Panc1 (cell line): ENCODE data around the gene ZG16B. TPM values are rescaled to one million over a fixed set of nuclear protein-coding genes. Genes with fewer than 3 reads are reported as not detected.

Experiments used
- ATAC-seq: fragments of 200-7000 bp; cut with Tn5 transposase; 2 replicates; pipeline ENCODE4 v1.9.1; 2020; ENCODE audit warnings: mild to moderate bottlenecking, moderate library complexity
- BruUV-seq: library from RNA; stranded (reverse); fragments of 400-500 nt; replicated peaks from 2 replicates; lab custom pipeline; 2021; lab: Mats Ljungman, UMichigan
- CTCF ChIA-PET: fragments of 300-600 bp; sonication (Branson Sonifier 250); formaldehyde crosslinking; loops from one replicate; lab custom pipeline; 2022; ENCODE audit warnings: antibody characterized with exemption; lab: Charles Lee
- POLR2A ChIA-PET: fragments of 300-600 bp; sonication (Branson Sonifier 250); formaldehyde crosslinking; loops from one replicate; lab custom pipeline; 2022; ENCODE audit warnings: antibody characterized with exemption; lab: Charles Lee
- DNase-seq: peaks from one replicate; pipeline ENCODE4 v3.0.0-alpha.2; 2010; ENCODE audit warnings: low read depth, low spot score
- H3K27ac ChIP-seq: 2 replicates; pipeline ENCODE4 v1.5.1; 2011; ENCODE audit warnings: mild to moderate bottlenecking, low read length, inconsistent platforms
- H3K27me3 ChIP-seq: fragments of 200-500 bp; sonication (Bioruptor generic); 2 replicates; pipeline ENCODE4 v1.6.0; 2014; ENCODE audit warnings: low read length, inconsistent platforms; ENCODE audit not compliant: control insufficient read depth, insufficient read depth
- H3K36me3 ChIP-seq: fragments of 200-500 bp; sonication (Bioruptor generic); 2 replicates; pipeline ENCODE4 v1.5.1; 2014; ENCODE audit warnings: inconsistent platforms, mild to moderate bottlenecking, low read length, moderate library complexity; ENCODE audit not compliant: control insufficient read depth, insufficient read depth
- H3K4me1 ChIP-seq: 2 replicates; pipeline ENCODE4 v1.5.1; 2011; ENCODE audit warnings: inconsistent platforms, mild to moderate bottlenecking, low read length, moderate library complexity; ENCODE audit not compliant: control insufficient read depth, insufficient read depth
- H3K4me3 ChIP-seq, 2 experiments: 2 replicates each; pipeline ENCODE4 v1.5.1; 2011 to 2012; ENCODE audit warnings: low read depth in 2 of 2, low read length in 2 of 2, mild to moderate bottlenecking in 2 of 2, inconsistent platforms in 1 of 2, moderate library complexity in 1 of 2
- H3K9me3 ChIP-seq: fragments of 200-500 bp; sonication (Bioruptor generic); 2 replicates; pipeline ENCODE4 v1.5.1; 2014; ENCODE audit warnings: low read depth, mild to moderate bottlenecking, inconsistent platforms, low read length, moderate library complexity; ENCODE audit not compliant: control insufficient read depth, insufficient read depth
- POLR2AphosphoS5 ChIP-seq: IDR thresholded peaks from 2 replicates; pipeline ENCODE4 v1.6.1; 2012; ENCODE audit warnings: mild to moderate bottlenecking, low read depth, low read length, moderate library complexity
- TCF7L2 ChIP-seq: IDR thresholded peaks from 2 replicates; pipeline ENCODE4 v1.6.1; 2011; ENCODE audit warnings: mild to moderate bottlenecking, low read depth, low read length, inconsistent platforms
- in situ Hi-C: cut with HindIII; loops from 2 replicates; pipeline ENCODE4 v1.10.0; 2016; ENCODE audit warnings: low sequenced_read_pairs, low pct_unique_long_range_greater_than_20kb
- intact Hi-C: fragments of 100-400 bp; cut with micrococcal nuclease; formaldehyde crosslinking; loops from one replicate; pipeline ENCODE4 v1.10.0; 2022; ENCODE audit not compliant: unreplicated experiment
- total RNA-seq: library from RNA; stranded (reverse); gene quantifications from one replicate; pipeline ENCODE4 v1.2.1, GENCODE V29; 2021; ENCODE audit not compliant: unreplicated experiment
- TF ChIP-seq, protein P1 (sequence below), 2 experiments: IDR thresholded peaks; 2 replicates each; pipeline ENCODE4 v1.6.1; 2011 to 2012; ENCODE audit warnings: low read depth in 2 of 2, control low read depth in 1 of 2, low read length in 1 of 2, mild to moderate bottlenecking in 1 of 2, moderate library complexity in 1 of 2; ENCODE audit not compliant: insufficient read depth in 1 of 2
- TF ChIP-seq, protein P2 (sequence below): fragments of 450-650 bp; IDR thresholded peaks from 2 replicates; pipeline ENCODE4 v1.5.1; 2017; ENCODE audit warnings: mild to moderate bottlenecking

ZG16B gene
- total RNA-seq, 1 experiment from 2014 or later: 9.1 TPM

DNA sequence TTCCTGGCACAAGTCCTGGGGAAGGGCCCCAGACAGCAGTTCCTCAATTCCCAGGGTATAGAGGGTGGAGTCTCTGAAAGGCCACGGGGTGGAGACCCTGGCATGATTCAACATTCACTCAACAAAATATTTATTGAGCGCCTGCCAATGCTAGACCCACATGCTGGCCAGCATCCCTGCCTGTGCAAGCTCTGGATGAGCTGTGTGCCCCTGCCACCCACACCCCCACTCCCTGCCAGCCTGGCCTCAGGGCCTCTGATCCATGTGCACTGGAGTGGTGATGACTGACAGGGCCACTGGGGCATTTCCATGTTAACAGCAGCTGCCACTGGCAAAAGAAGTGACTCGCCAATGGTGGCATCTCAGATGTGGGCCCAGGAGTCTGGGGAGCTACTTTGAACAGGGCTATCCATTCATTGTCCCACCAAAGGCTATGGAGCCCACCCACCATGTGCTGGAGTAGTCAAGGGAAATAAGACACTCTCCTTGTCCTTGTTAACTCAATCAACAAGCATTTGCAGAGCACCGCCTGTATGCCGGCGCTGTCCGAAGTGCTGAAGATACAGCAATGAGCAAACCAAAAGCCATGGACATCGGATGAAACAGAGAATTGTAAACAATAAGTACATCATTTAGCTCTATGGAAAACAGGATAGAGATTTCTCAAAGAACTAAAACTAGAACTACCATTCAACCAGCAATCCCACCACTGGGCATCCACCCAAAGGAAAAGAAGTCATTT is 30.9 kb downstream of the ZG16B start:
- intact Hi-C loops: no loop called here
- no peak overlapping the region for H3K27ac ChIP-seq
- POLR2A ChIA-PET: no interaction called here

DNA sequence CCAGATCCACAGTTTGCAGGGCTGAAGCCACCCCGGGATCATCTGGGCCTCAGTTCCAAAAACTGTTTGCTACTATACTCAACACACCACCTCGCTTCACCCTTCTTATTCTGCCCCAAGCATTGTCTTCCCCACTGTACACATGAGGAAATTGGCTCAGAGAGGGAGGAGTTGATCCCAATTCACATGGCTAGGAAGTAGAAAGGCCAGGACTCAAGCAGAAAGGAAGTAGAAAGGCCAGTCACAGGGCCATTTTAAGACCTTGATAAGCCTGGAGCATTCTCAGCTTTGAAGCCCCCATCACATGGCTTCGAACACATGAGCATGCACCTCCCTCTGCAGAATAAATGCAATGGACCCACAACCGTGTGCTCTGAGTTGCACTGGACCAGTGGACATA is 35.5 kb downstream of the ZG16B start:
- Histone ChIP-seq H3K9me3 (peaks cover 5% of the 10 kb centered on the region), H3K27ac (peak overlapping the region; percentile 60), H3K4me1 (peaks cover 12% of the 10 kb centered on the region), H3K36me3 (no peaks in the 10 kb centered on the region), H3K27me3 (no peaks in the 10 kb centered on the region), H3K4me3 (no peak overlapping the region)
- intact Hi-C loops: no loop called here
- TF ChIP-seq, protein P1, sequence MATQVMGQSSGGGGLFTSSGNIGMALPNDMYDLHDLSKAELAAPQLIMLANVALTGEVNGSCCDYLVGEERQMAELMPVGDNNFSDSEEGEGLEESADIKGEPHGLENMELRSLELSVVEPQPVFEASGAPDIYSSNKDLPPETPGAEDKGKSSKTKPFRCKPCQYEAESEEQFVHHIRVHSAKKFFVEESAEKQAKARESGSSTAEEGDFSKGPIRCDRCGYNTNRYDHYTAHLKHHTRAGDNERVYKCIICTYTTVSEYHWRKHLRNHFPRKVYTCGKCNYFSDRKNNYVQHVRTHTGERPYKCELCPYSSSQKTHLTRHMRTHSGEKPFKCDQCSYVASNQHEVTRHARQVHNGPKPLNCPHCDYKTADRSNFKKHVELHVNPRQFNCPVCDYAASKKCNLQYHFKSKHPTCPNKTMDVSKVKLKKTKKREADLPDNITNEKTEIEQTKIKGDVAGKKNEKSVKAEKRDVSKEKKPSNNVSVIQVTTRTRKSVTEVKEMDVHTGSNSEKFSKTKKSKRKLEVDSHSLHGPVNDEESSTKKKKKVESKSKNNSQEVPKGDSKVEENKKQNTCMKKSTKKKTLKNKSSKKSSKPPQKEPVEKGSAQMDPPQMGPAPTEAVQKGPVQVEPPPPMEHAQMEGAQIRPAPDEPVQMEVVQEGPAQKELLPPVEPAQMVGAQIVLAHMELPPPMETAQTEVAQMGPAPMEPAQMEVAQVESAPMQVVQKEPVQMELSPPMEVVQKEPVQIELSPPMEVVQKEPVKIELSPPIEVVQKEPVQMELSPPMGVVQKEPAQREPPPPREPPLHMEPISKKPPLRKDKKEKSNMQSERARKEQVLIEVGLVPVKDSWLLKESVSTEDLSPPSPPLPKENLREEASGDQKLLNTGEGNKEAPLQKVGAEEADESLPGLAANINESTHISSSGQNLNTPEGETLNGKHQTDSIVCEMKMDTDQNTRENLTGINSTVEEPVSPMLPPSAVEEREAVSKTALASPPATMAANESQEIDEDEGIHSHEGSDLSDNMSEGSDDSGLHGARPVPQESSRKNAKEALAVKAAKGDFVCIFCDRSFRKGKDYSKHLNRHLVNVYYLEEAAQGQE (IDR thresholded peaks at IDR 0.05; ENCODE audit: insufficient read depth in 1 of 2, low read depth in 2 of 2, low read length in 1 of 2): no peak
- TF ChIP-seq POLR2AphosphoS5: no peak
- no peak for TF ChIP-seq TCF7L2
- TF ChIP-seq, protein P2, sequence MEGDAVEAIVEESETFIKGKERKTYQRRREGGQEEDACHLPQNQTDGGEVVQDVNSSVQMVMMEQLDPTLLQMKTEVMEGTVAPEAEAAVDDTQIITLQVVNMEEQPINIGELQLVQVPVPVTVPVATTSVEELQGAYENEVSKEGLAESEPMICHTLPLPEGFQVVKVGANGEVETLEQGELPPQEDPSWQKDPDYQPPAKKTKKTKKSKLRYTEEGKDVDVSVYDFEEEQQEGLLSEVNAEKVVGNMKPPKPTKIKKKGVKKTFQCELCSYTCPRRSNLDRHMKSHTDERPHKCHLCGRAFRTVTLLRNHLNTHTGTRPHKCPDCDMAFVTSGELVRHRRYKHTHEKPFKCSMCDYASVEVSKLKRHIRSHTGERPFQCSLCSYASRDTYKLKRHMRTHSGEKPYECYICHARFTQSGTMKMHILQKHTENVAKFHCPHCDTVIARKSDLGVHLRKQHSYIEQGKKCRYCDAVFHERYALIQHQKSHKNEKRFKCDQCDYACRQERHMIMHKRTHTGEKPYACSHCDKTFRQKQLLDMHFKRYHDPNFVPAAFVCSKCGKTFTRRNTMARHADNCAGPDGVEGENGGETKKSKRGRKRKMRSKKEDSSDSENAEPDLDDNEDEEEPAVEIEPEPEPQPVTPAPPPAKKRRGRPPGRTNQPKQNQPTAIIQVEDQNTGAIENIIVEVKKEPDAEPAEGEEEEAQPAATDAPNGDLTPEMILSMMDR: no peak
- ATAC-seq (no peak), DNase-seq (no peak)
- in situ Hi-C loops: no loop called here
- no TSS peak for BruUV-seq
- CTCF ChIA-PET: no interaction called here
- POLR2A ChIA-PET: no interaction called here

More for the DNA sequence above, 30.9 kb downstream of the ZG16B start:
- Histone ChIP-seq H3K27me3 (no peaks in the 10 kb centered on the region), H3K4me1 (peaks cover 14% of the 10 kb centered on the region), H3K9me3 (peaks cover 7% of the 10 kb centered on the region), H3K4me3 (no peak overlapping the region), H3K36me3 (no peaks in the 10 kb centered on the region)
- DNase-seq (no peak), ATAC-seq (no peak)
- in situ Hi-C loops: no loop called here
- no TSS peak for BruUV-seq
- CTCF ChIA-PET: no interaction called here
- TF ChIP-seq, protein P1 (IDR thresholded peaks at IDR 0.05; ENCODE audit: insufficient read depth in 1 of 2, low read depth in 2 of 2, low read length in 1 of 2): peak; percentile 92 to 98
- TF ChIP-seq POLR2AphosphoS5: no peak
